Endometrial microvascular endothelial cells (primary cell): Measurements from ENCODE around the gene AIRE. TPM values are rescaled to one million over a fixed set of nuclear protein-coding genes. Genes with fewer than 3 reads are reported as not detected.

Source experiments
- total RNA-seq: library from RNA; depleted of rRNA; stranded (reverse); fragments of >200 nt; gene quantifications from one replicate; pipeline ENCODE4 v1.2.3, GENCODE V29; 2015; ENCODE audit errors: inconsistent ontology term

AIRE gene
- total RNA-seq, 1 donor from 2014 or later: not detected

Other genes with a start within 250 kb of the AIRE start
- 20.0 TPM for gene PWP2, start 178.5 kb upstream of the AIRE start, total RNA-seq
- gene GATD3, start 152.2 kb upstream of the AIRE start, total RNA-seq: 13.8 TPM
- under 0.01 TPM for gene ICOSLG, start 44.9 kb upstream of the AIRE start, total RNA-seq
- not detected for gene DNMT3L, start 24.0 kb upstream of the AIRE start, total RNA-seq
- 154 TPM for gene PFKL, start 14.2 kb downstream of the AIRE start, total RNA-seq
- 5.6 TPM for gene CFAP410, start 53.5 kb downstream of the AIRE start, total RNA-seq
- 19.0 TPM for gene TRPM2, start 67.7 kb downstream of the AIRE start, total RNA-seq
- 3.9 TPM for gene LRRC3, start 169.6 kb downstream of the AIRE start, total RNA-seq